ENCODE measurements around the gene FAM13B.

DNA sequence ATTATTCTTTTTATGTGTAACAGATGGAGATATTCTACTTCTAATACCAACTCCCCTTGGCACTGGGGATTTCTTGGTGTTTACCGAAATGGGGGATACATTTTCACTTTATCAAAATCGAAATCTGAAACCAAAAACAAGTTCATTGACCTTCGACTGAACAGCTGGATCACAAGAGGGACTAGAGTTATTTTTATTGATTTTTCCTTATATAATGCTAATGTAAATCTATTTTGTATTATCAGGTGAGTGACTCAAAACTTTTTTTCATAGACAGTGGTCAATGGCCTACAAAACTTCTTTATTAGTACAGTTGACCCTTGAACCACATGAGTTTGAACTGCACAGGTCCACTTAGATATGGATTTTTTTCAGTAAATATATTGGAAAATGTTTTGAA lies 133.4 kb downstream of the FAM13B start:
- no peak for TF ChIP-seq CTCF (IDR thresholded peaks at IDR 0.05; ENCODE audit: low read depth, low read length, poor library complexity, severe bottlenecking)
- TF ChIP-seq EZH2phosphoT487 (IDR thresholded peaks at IDR 0.05; ENCODE audit: borderline replicate concordance, low read length) = no peak

Measured in DOHH2 (cell line).